Sigmoid colon (tissue), 7 donors: Measurements from ENCODE around the gene CALHM1. TPM values are rescaled to one million over a fixed set of nuclear protein-coding genes. Genes with fewer than 3 reads are reported as not detected.

Experiments
- DNase-seq: peaks from one replicate; pipeline ENCODE4 v3.0.0-alpha.2; 2019
- H3K27ac ChIP-seq, 4 donors: fragments of 200-600 bp; sonication (generic); one replicate each; pipeline ENCODE4 v1.5.1; 2016 to 2019; ENCODE audit warnings: mild to moderate bottlenecking in 1 of 4
- H3K27me3 ChIP-seq, 3 donors: fragments of 200-600 bp; sonication (generic); one replicate each; pipeline ENCODE4 v1.5.1; 2019; ENCODE audit warnings: mild to moderate bottlenecking in 1 of 3
- H3K36me3 ChIP-seq, 4 donors: fragments of 200-600 bp; sonication (generic); one replicate each; pipeline ENCODE4 v1.5.1; 2016 to 2019
- H3K4me1 ChIP-seq, 4 donors: fragments of 200-600 bp; sonication (generic); one replicate each; pipeline ENCODE4 v1.5.1; 2017 to 2019
- H3K4me3 ChIP-seq, 4 donors: fragments of 200-600 bp; sonication (generic); one replicate each; pipeline ENCODE4 v1.5.1; 2017 to 2019; ENCODE audit warnings: mild to moderate bottlenecking in 2 of 4, moderate library complexity in 1 of 4
- H3K9me3 ChIP-seq, 4 donors: fragments of 200-600 bp in 3 of 4; sonication (generic) in 3 of 4; one replicate each; pipeline versions ENCODE4 v1.5.1 to v1.6.1; 2013 to 2019
- EP300 ChIP-seq, 4 donors: sonication (generic); formaldehyde crosslinking; IDR thresholded peaks; one replicate each; pipeline ENCODE4 v1.6.1; 2017; ENCODE audit warnings: antibody characterized with exemption in 4 of 4
- POLR2A ChIP-seq, 2 donors: fragments of 450-650 bp; IDR thresholded peaks; one replicate each; pipeline ENCODE4 v1.6.1; 2016; ENCODE audit warnings: antibody characterized with exemption in 2 of 2, mild to moderate bottlenecking in 2 of 2, moderate library complexity in 2 of 2
- POLR2AphosphoS5 ChIP-seq, 4 donors: sonication (generic); formaldehyde crosslinking; IDR thresholded peaks; one replicate each; pipeline ENCODE4 v1.6.1; 2017; ENCODE audit warnings: antibody characterized with exemption in 4 of 4
- WGBS, 2 donors: extraction: QIAGEN DNeasy Blood & Tissue Kit; methylation state at CpG; one replicate each; pipeline ENCODE4 v1.1.7; 2013; 5-methylcytosine and 5-hydroxymethylcytosine counted together
- intact Hi-C: fragments of 100-400 bp; cut with DNase I; formaldehyde crosslinking; loops from one replicate; pipeline ENCODE4 v1.15.1; 2023
- polyA plus RNA-seq, 3 donors: library from polyadenylated mRNA; stranded (reverse); fragments of 200-250 nt; gene quantifications; one replicate each; pipeline ENCODE4 v1.2.3, GENCODE V29; 2013
- total RNA-seq, 4 donors: library from RNA; depleted of rRNA; stranded (reverse); fragments of >200 nt; gene quantifications; one replicate each; pipeline ENCODE4 v1.1.0, GENCODE V29; 2016
- TF ChIP-seq, protein P1 (sequence below), 4 experiments: fragments of 450-650 bp in 3 of 4; fragments of 200-600 bp in 1 of 4; IDR thresholded peaks; one replicate each; pipeline ENCODE4 v1.5.1; 2016 to 2019; ENCODE audit warnings: antibody characterized with exemption in 4 of 4, mild to moderate bottlenecking in 3 of 4, moderate library complexity in 2 of 4
- donor health status: healthy with polysubstance abuse.
- donor health status: Bipolar disorder and iron deficiency.
- donor health status: healthy.

Gene CALHM1
- total and polyA plus RNA-seq, 7 donors = 0.07 TPM; not detected in 6

GRCh38 chr10:103449208-103450144, 9.2 kb downstream of the CALHM1 start:
- Histone ChIP-seq H3K4me1 (peaks cover 0 to 67% (median 37%) of the 10 kb centered on the region in 4 donors), H3K9me3 (no peaks in the 10 kb centered on the region), H3K4me3 (peak overlapping the region in 3 of 4 donors; percentile 72 to 76 (median 73)), H3K27me3 (no peaks in the 10 kb centered on the region), H3K27ac (peak overlapping the region; percentile 81 to 88 (median 86)), H3K36me3 (peaks cover 0 to 50% (median 10%) of the 10 kb centered on the region in 4 donors)
- intact Hi-C loops = no loop called here
- WGBS, 2 donors = 86 to 89% methylated on average over 34 of the region's 34 CpGs
- no peak for DNase-seq
- TF ChIP-seq POLR2A (IDR thresholded peaks at IDR 0.05) (no peak), EP300 (IDR thresholded peaks at IDR 0.05) (no peak), POLR2AphosphoS5 (IDR thresholded peaks at IDR 0.05) (no peak)
- TF ChIP-seq, protein P1, sequence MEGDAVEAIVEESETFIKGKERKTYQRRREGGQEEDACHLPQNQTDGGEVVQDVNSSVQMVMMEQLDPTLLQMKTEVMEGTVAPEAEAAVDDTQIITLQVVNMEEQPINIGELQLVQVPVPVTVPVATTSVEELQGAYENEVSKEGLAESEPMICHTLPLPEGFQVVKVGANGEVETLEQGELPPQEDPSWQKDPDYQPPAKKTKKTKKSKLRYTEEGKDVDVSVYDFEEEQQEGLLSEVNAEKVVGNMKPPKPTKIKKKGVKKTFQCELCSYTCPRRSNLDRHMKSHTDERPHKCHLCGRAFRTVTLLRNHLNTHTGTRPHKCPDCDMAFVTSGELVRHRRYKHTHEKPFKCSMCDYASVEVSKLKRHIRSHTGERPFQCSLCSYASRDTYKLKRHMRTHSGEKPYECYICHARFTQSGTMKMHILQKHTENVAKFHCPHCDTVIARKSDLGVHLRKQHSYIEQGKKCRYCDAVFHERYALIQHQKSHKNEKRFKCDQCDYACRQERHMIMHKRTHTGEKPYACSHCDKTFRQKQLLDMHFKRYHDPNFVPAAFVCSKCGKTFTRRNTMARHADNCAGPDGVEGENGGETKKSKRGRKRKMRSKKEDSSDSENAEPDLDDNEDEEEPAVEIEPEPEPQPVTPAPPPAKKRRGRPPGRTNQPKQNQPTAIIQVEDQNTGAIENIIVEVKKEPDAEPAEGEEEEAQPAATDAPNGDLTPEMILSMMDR (IDR thresholded peaks at IDR 0.05) = no peak

DNA sequence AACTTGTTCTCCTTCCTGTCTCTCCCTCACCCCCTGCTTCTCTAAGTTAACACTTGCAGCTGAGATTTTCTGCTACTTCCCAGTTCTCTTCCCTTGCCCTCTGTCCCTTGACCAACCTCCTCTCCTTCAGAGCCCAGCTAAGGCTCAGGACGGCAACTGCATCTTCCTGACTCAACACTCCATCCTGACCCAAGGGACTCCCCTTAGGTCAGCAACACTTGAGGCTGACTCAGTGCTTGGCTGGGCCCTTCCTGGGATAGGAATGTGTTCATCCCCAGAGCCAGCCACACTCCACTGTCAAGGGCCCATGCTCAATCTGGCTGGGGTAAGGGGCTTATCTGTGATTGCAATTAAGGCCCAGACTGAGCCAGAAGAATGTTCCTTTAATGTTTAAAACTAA, 10.0 kb downstream of the CALHM1 start:
- WGBS, 2 donors = 65 to 69% methylated on average over 1 of the region's 1 CpG
- TF ChIP-seq POLR2AphosphoS5 (IDR thresholded peaks at IDR 0.05) (peak in 3 of 4 donors; percentile 16 to 67 (median 42)), POLR2A (IDR thresholded peaks at IDR 0.05) (no peak), EP300 (IDR thresholded peaks at IDR 0.05) (no peak)
- TF ChIP-seq, protein P1 (IDR thresholded peaks at IDR 0.05) = no peak
- Histone ChIP-seq H3K27me3 (no peaks in the 10 kb centered on the region), H3K27ac (peak overlapping the region; percentile 81 to 88 (median 82)), H3K9me3 (no peaks in the 10 kb centered on the region), H3K4me3 (peak overlapping the region in 1 of 4 donors; percentile 8), H3K4me1 (peaks cover 0 to 67% (median 37%) of the 10 kb centered on the region in 4 donors), H3K36me3 (peaks cover 7 to 57% (median 17%) of the 10 kb centered on the region in 4 donors)
- peak; percentile 91 for DNase-seq
- intact Hi-C loops = no loop called here

DNA sequence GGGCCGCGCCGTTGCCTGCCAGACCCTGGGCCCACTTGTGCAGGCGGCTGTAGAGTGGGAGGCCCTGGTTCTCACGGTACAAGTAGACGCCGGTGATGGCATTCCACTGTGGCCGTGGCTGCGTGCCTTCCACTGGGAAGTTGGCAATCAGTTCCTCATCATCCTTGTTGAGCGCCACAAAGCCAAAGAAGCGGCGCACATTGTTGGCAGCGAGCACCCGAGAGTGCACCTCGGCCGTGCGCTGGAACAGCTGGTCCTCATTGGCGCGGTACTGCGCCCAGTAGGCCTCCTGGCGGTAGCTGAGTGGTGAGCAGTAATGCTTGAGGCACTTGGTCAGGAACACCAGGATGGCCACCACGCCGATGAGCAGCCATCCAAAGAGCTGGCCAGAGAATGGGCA, 11.5 kb downstream of the CALHM1 start:
- Histone ChIP-seq H3K27ac (peak overlapping the region; percentile 66 to 88 (median 82)), H3K9me3 (no peaks in the 10 kb centered on the region), H3K36me3 (peaks cover 11 to 73% (median 25%) of the 10 kb centered on the region in 4 donors), H3K4me1 (peaks cover 0 to 61% (median 29%) of the 10 kb centered on the region in 4 donors), H3K27me3 (no peaks in the 10 kb centered on the region), H3K4me3 (no peak overlapping the region)
- TF ChIP-seq POLR2A (IDR thresholded peaks at IDR 0.05) (no peak), POLR2AphosphoS5 (IDR thresholded peaks at IDR 0.05) (no peak), EP300 (IDR thresholded peaks at IDR 0.05) (no peak)
- TF ChIP-seq, protein P1 (IDR thresholded peaks at IDR 0.05) = no peak
- intact Hi-C loops = no loop called here
- WGBS, 2 donors = 97 to 98% methylated on average over 23 of the region's 23 CpGs
- no peak for DNase-seq

GRCh38 chr10:103445767-103446567, 12.7 kb downstream of the CALHM1 start:
- Histone ChIP-seq H3K9me3 (no peaks in the 10 kb centered on the region), H3K27me3 (no peaks in the 10 kb centered on the region), H3K27ac (peak overlapping the region; percentile 66 to 88 (median 82)), H3K4me3 (no peak overlapping the region), H3K4me1 (peaks cover 0 to 50% (median 22%) of the 10 kb centered on the region in 4 donors), H3K36me3 (peaks cover 11 to 85% (median 35%) of the 10 kb centered on the region in 4 donors)
- 78 to 79% methylated on average over 12 of the region's 12 CpGs for WGBS, 2 donors
- intact Hi-C loops = no loop called here
- peak; percentile 92 for DNase-seq
- TF ChIP-seq, protein P1 (IDR thresholded peaks at IDR 0.05) = no peak
- peak in 2 of 4 donors; percentile 47 to 61 for TF ChIP-seq POLR2AphosphoS5 (IDR thresholded peaks at IDR 0.05)
- no peak for TF ChIP-seq POLR2A (IDR thresholded peaks at IDR 0.05)
